ENCODE results near the gene HPSE2. TPM values are rescaled to one million over a fixed set of nuclear protein-coding genes. Genes with fewer than 3 reads are reported as not detected.

The HPSE2 gene
- total RNA-seq, 2 experiments from 2014 or later = not detected

DNA sequence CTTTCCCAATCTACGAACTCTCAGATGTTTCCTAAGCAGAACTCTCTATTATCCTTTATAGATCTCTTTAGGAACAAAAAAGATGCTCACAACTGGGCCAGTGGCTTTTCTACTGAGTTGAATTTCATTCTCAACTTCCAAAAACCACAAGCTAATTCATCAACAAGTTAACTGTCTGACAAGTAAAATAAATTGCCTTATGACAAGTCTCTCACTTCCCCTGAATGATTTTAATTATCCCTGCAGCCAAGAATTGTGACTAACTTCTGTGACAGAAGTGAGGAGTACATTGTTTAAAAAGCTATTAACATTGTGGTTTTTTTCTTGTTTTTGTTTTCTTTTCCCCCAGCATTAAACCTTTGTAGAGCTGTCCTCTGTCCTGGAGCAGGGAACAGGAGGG is 343.1 kb downstream of the HPSE2 start:
- ChIA-PET POLR2A (no interaction called here), CTCF (no interaction called here)
- TF ChIP-seq CTCF (IDR thresholded peaks at IDR 0.05) = no peak
- no peaks in the 10 kb centered on the region for H3K36me3 Mint-ChIP-seq (ENCODE audit: low read depth)
- H3K4me1 Mint-ChIP-seq (ENCODE audit: low read depth) = no peaks in the 10 kb centered on the region
- intact Hi-C loops (cut with DNase I, micrococcal nuclease) = no loop called here
- ATAC-seq (ENCODE audit: poor library complexity) = no peak
- no peak overlapping the region for H3K27ac Mint-ChIP-seq
- peaks cover 4% of the 10 kb centered on the region for H3K27me3 Mint-ChIP-seq
- peaks cover 3% of the 10 kb centered on the region for H3K9me3 Mint-ChIP-seq
- H3K4me1 ChIP-seq (ENCODE audit: insufficient read depth, low read length) = no peaks in the 10 kb centered on the region
- H3K36me3 ChIP-seq (ENCODE audit: insufficient read depth, low read length) = no peaks in the 10 kb centered on the region
- H3K4me3 ChIP-seq (ENCODE audit: low read length) = no peak overlapping the region
- no peak for DNase-seq
- no peak overlapping the region for H3K27ac ChIP-seq (ENCODE audit: low read depth in 1 of 2, low read length in 2 of 2)
- H3K9me3 ChIP-seq (ENCODE audit: control insufficient read depth in 1 of 2, insufficient read depth in 1 of 2, low read length in 2 of 2) = peaks cover 0 to 4% of the 10 kb centered on the region in 2 experiments
- peaks cover 0 to 2% of the 10 kb centered on the region in 2 experiments for H3K27me3 ChIP-seq (ENCODE audit: control insufficient read depth in 1 of 2, insufficient read depth in 2 of 2, low read length in 2 of 2)
- H3K4me3 Mint-ChIP-seq = no peak overlapping the region

DNA sequence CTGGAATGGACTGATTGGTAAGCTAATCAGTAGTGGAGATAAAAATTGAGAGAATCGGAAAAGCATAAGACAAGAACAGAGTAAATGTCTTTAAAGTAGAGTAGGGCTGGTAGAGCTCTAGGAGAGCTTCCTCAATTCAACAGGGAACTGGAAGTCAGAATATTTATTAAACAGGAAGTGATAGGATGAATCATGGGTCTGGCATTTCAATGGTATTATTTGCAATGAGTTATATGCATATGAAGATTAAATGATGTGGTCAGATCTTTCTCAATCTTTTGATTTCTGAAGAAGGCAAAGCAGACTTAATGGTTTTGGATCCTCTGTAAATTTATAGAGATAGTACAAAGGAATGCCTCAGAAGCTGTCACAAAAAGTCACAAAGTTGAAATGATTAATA is 349.0 kb downstream of the HPSE2 start:
- no peak overlapping the region for H3K27ac Mint-ChIP-seq
- peaks cover 0 to 4% of the 10 kb centered on the region in 2 experiments for H3K27me3 ChIP-seq (ENCODE audit: control insufficient read depth in 1 of 2, insufficient read depth in 2 of 2, low read length in 2 of 2)
- no peak overlapping the region for H3K4me3 Mint-ChIP-seq
- H3K27ac ChIP-seq (ENCODE audit: low read depth in 1 of 2, low read length in 2 of 2) = no peak overlapping the region
- H3K27me3 Mint-ChIP-seq = no peaks in the 10 kb centered on the region
- H3K4me3 ChIP-seq (ENCODE audit: low read length) = no peak overlapping the region
- TF ChIP-seq CTCF (IDR thresholded peaks at IDR 0.05) = no peak
- DNase-seq = peak in 3 of 14 experiments; percentile 3 to 17 (median 12)
- H3K36me3 ChIP-seq (ENCODE audit: insufficient read depth, low read length) = no peaks in the 10 kb centered on the region
- H3K4me1 ChIP-seq (ENCODE audit: insufficient read depth, low read length) = no peaks in the 10 kb centered on the region
- H3K36me3 Mint-ChIP-seq (ENCODE audit: low read depth) = no peaks in the 10 kb centered on the region
- no peak for ATAC-seq (ENCODE audit: poor library complexity)
- no peaks in the 10 kb centered on the region for H3K9me3 Mint-ChIP-seq
- CTCF ChIA-PET = no interaction called here
- no peaks in the 10 kb centered on the region for H3K4me1 Mint-ChIP-seq (ENCODE audit: low read depth)
- H3K9me3 ChIP-seq (ENCODE audit: control insufficient read depth in 1 of 2, insufficient read depth in 1 of 2, low read length in 2 of 2) = peaks cover 0 to 4% of the 10 kb centered on the region in 2 experiments
- POLR2A ChIA-PET = no interaction called here
- intact Hi-C loops (cut with DNase I, micrococcal nuclease) = no loop called here

- Histone ChIP-seq H3K27me3 (ENCODE audit: control insufficient read depth in 1 of 2, insufficient read depth in 2 of 2, low read length in 2 of 2) (peaks cover 0 to 4% of the 10 kb centered on the region in 2 experiments), H3K9me3 (ENCODE audit: control insufficient read depth in 1 of 2, insufficient read depth in 1 of 2, low read length in 2 of 2) (peaks cover 0 to 4% of the 10 kb centered on the region in 2 experiments), H3K36me3 (ENCODE audit: insufficient read depth, low read length) (no peaks in the 10 kb centered on the region), H3K4me1 (ENCODE audit: insufficient read depth, low read length) (no peaks in the 10 kb centered on the region), H3K4me3 (ENCODE audit: low read length) (no peak overlapping the region), H3K27ac (ENCODE audit: low read depth in 1 of 2, low read length in 2 of 2) (no peak overlapping the region)
- POLR2A ChIA-PET = no interaction called here
- DNase-seq (no peak), ATAC-seq (ENCODE audit: poor library complexity) (no peak)
- no peak overlapping the region for H3K4me3 Mint-ChIP-seq
- H3K27ac Mint-ChIP-seq = no peak overlapping the region
- no peak for TF ChIP-seq CTCF (IDR thresholded peaks at IDR 0.05)
- no peaks in the 10 kb centered on the region for H3K36me3 Mint-ChIP-seq (ENCODE audit: low read depth)
- intact Hi-C loops (cut with DNase I, micrococcal nuclease) = no loop called here
- H3K9me3 Mint-ChIP-seq = no peaks in the 10 kb centered on the region
- CTCF ChIA-PET = no interaction called here
- no peaks in the 10 kb centered on the region for H3K27me3 Mint-ChIP-seq
- no peaks in the 10 kb centered on the region for H3K4me1 Mint-ChIP-seq (ENCODE audit: low read depth)
Observed at GRCh38 chr10:98885378-98885777, 350.3 kb downstream of the HPSE2 start.

All from CD4-positive, alpha-beta T cell (primary cell).